ENCODE data around the gene C22orf23. TPM values are rescaled to one million over a fixed set of nuclear protein-coding genes. Genes with fewer than 3 reads are reported as not detected.

Gene C22orf23
- total and polyA plus RNA-seq, 10 donors: 0.04 to 0.16 (median 0.05) TPM; not detected in 7

GRCh38 chr22:37994982-37995381 lies 41.6 kb upstream of the C22orf23 start:
- 78 to 92% (median 90%) methylated on average over 6 of the region's 6 CpGs for WGBS, 5 donors
- no peaks in the 10 kb centered on the region for H3K36me3 ChIP-seq
- H3K9me3 ChIP-seq: no peaks in the 10 kb centered on the region
- peak overlapping the region in 4 of 8 donors; percentile 33 to 66 (median 65) for H3K27ac ChIP-seq
- H3K4me3 ChIP-seq: no peak overlapping the region
- intact Hi-C loops (cut with DNase I; ENCODE audit: low total_unique reads): no loop called here
- peaks cover 0 to 39% (median 17%) of the 10 kb centered on the region in 6 donors for H3K4me1 ChIP-seq
- DNase-seq: no peak
- TF ChIP-seq POLR2AphosphoS5 (IDR thresholded peaks at IDR 0.05) (no peak), POLR2A (IDR thresholded peaks at IDR 0.05) (no peak)
- TF ChIP-seq, protein P1, sequence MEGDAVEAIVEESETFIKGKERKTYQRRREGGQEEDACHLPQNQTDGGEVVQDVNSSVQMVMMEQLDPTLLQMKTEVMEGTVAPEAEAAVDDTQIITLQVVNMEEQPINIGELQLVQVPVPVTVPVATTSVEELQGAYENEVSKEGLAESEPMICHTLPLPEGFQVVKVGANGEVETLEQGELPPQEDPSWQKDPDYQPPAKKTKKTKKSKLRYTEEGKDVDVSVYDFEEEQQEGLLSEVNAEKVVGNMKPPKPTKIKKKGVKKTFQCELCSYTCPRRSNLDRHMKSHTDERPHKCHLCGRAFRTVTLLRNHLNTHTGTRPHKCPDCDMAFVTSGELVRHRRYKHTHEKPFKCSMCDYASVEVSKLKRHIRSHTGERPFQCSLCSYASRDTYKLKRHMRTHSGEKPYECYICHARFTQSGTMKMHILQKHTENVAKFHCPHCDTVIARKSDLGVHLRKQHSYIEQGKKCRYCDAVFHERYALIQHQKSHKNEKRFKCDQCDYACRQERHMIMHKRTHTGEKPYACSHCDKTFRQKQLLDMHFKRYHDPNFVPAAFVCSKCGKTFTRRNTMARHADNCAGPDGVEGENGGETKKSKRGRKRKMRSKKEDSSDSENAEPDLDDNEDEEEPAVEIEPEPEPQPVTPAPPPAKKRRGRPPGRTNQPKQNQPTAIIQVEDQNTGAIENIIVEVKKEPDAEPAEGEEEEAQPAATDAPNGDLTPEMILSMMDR (IDR thresholded peaks at IDR 0.05 in 8 of 11, conservative IDR thresholded peaks at IDR 0.05 in 3 of 11): no peak
- H3K27me3 ChIP-seq (replicated peaks in 1 of 7): no peaks in the 10 kb centered on the region

- no peak for DNase-seq
- no peak overlapping the region for H3K4me3 ChIP-seq
- H3K27me3 ChIP-seq (replicated peaks in 1 of 7): no peaks in the 10 kb centered on the region
Measured at GRCh38 chr22:37994049-37994448, 40.6 kb upstream of the C22orf23 start.

GRCh38 chr22:37991731-37992442 lies 38.5 kb upstream of the C22orf23 start:
- H3K27me3 ChIP-seq (replicated peaks in 1 of 7): no peaks in the 10 kb centered on the region
- TF ChIP-seq, protein P1 (IDR thresholded peaks at IDR 0.05 in 8 of 11, conservative IDR thresholded peaks at IDR 0.05 in 3 of 11): no peak
- TF ChIP-seq POLR2AphosphoS5 (IDR thresholded peaks at IDR 0.05): no peak
- no peak for TF ChIP-seq POLR2A (IDR thresholded peaks at IDR 0.05)
- intact Hi-C loops (cut with DNase I; ENCODE audit: low total_unique reads): no loop called here
- H3K27ac ChIP-seq: no peak overlapping the region
- 69 to 85% (median 83%) methylated on average over 6 of the region's 6 CpGs for WGBS, 5 donors
- no peaks in the 10 kb centered on the region for H3K9me3 ChIP-seq
- peaks cover 0 to 8% (median 0%) of the 10 kb centered on the region in 6 donors for H3K36me3 ChIP-seq
- DNase-seq: no peak
- peaks cover 0 to 35% (median 16%) of the 10 kb centered on the region in 6 donors for H3K4me1 ChIP-seq
- no peak overlapping the region for H3K4me3 ChIP-seq

More at GRCh38 chr22:37994049-37994448, 40.6 kb upstream of the C22orf23 start:
- Histone ChIP-seq H3K36me3 (no peaks in the 10 kb centered on the region), H3K4me1 (peaks cover 0 to 39% (median 17%) of the 10 kb centered on the region in 6 donors), H3K27ac (peak overlapping the region in 5 of 8 donors; percentile 10 to 66 (median 64)), H3K9me3 (no peaks in the 10 kb centered on the region)
- TF ChIP-seq POLR2AphosphoS5 (IDR thresholded peaks at IDR 0.05) (no peak), POLR2A (IDR thresholded peaks at IDR 0.05) (no peak)
- TF ChIP-seq, protein P1 (IDR thresholded peaks at IDR 0.05 in 8 of 11, conservative IDR thresholded peaks at IDR 0.05 in 3 of 11): no peak
- intact Hi-C loops (cut with DNase I; ENCODE audit: low total_unique reads): no loop called here
- 57 to 68% (median 61%) methylated on average over 5 to 6 of the region's 6 CpGs for WGBS, 5 donors

GRCh38 chr22:37990862-37991261 lies 37.5 kb upstream of the C22orf23 start:
- WGBS, 5 donors: 84 to 90% (median 88%) methylated on average over 7 of the region's 7 CpGs
- Histone ChIP-seq H3K36me3 (peaks cover 0 to 19% (median 0%) of the 10 kb centered on the region in 6 donors), H3K4me3 (no peak overlapping the region), H3K4me1 (peaks cover 0 to 24% (median 5%) of the 10 kb centered on the region in 6 donors), H3K27me3 (replicated peaks in 1 of 7) (no peaks in the 10 kb centered on the region), H3K9me3 (no peaks in the 10 kb centered on the region), H3K27ac (no peak overlapping the region)
- no peak for DNase-seq
- TF ChIP-seq, protein P1 (IDR thresholded peaks at IDR 0.05 in 8 of 11, conservative IDR thresholded peaks at IDR 0.05 in 3 of 11): no peak
- TF ChIP-seq POLR2AphosphoS5 (IDR thresholded peaks at IDR 0.05) (no peak), POLR2A (IDR thresholded peaks at IDR 0.05) (no peak)
- intact Hi-C loops (cut with DNase I; ENCODE audit: low total_unique reads): no loop called here

Measured in spleen (tissue), 11 donors.